HEK293T (cell line): ENCODE data around the gene GPHN.

Experiments used
- CTCF ChIA-PET: fragments of 350-600 bp; formaldehyde crosslinking; extraction: SDS; loops from one replicate; lab custom pipeline; 2021; ENCODE audit warnings: antibody characterized with exemption, inconsistent platforms; lab: Yijun Ruan, JAX
- POLR2A ChIA-PET: fragments of 350-600 bp; formaldehyde crosslinking; extraction: SDS; loops from one replicate; lab custom pipeline; 2020; ENCODE audit warnings: antibody characterized with exemption, inconsistent platforms; lab: Yijun Ruan, JAX
- DNase-seq: peaks from one replicate; pipeline ENCODE4 v3.0.0; 2012; ENCODE audit warnings: mixed read lengths; ENCODE audit errors: extremely low spot score
- ARNT ChIP-seq: fragments of 450-650 bp; IDR thresholded peaks from 2 replicates; pipeline ENCODE4 v1.6.1; 2017; ENCODE audit warnings: mild to moderate bottlenecking
- BHLHE40 ChIP-seq: fragments of 450-650 bp; IDR thresholded peaks from 2 replicates; pipeline ENCODE4 v1.6.1; 2016; ENCODE audit warnings: mild to moderate bottlenecking, moderate library complexity, borderline replicate concordance
- CTBP1 ChIP-seq: fragments of 450-650 bp; IDR thresholded peaks from 2 replicates; pipeline ENCODE4 v1.6.1; 2016; ENCODE audit warnings: borderline replicate concordance
- ELF4 ChIP-seq: fragments of 450-650 bp; IDR thresholded peaks from 2 replicates; pipeline ENCODE4 v1.6.1; 2017; ENCODE audit warnings: antibody characterized with exemption
- FOXA1 ChIP-seq: fragments of 450-650 bp; IDR thresholded peaks from 2 replicates; pipeline ENCODE4 v1.6.1; 2016; ENCODE audit warnings: mild to moderate bottlenecking
- FOXK2 ChIP-seq: fragments of 450-650 bp; IDR thresholded peaks from 2 replicates; pipeline ENCODE4 v1.6.1; 2016; ENCODE audit warnings: mild to moderate bottlenecking
- FOXM1 ChIP-seq: fragments of 450-650 bp; IDR thresholded peaks from 2 replicates; pipeline ENCODE4 v1.6.1; 2017; ENCODE audit warnings: mild to moderate bottlenecking, borderline replicate concordance
- HDGF ChIP-seq: fragments of 450-650 bp; IDR thresholded peaks from 2 replicates; pipeline ENCODE4 v1.6.1; 2017; ENCODE audit warnings: antibody characterized with exemption, borderline replicate concordance
- L3MBTL2 ChIP-seq: fragments of 450-650 bp; conservative IDR thresholded peaks from 2 replicates; pipeline ENCODE4 v1.6.1; 2016; ENCODE audit warnings: mild to moderate bottlenecking
- LEF1 ChIP-seq: fragments of 450-650 bp; IDR thresholded peaks from 2 replicates; pipeline ENCODE4 v1.6.1; 2017; ENCODE audit warnings: mild to moderate bottlenecking, borderline replicate concordance
- NFRKB ChIP-seq: fragments of 450-650 bp; IDR thresholded peaks from 2 replicates; pipeline ENCODE4 v1.6.1; 2016; ENCODE audit warnings: mild to moderate bottlenecking, moderate library complexity
- PKNOX1 ChIP-seq: fragments of 450-650 bp; IDR thresholded peaks from 2 replicates; pipeline ENCODE4 v1.6.1; 2016
- SP1 ChIP-seq: fragments of 450-650 bp; IDR thresholded peaks from 2 replicates; pipeline ENCODE4 v1.6.1; 2017
- SUZ12 ChIP-seq: fragments of 450-650 bp; IDR thresholded peaks from 2 replicates; pipeline ENCODE4 v1.6.1; 2016; ENCODE audit warnings: mild to moderate bottlenecking
- TARDBP ChIP-seq: fragments of 450-650 bp; IDR thresholded peaks from 2 replicates; pipeline ENCODE4 v1.6.1; 2016
- ZNF384 ChIP-seq: fragments of 450-650 bp; IDR thresholded peaks from 2 replicates; pipeline ENCODE4 v1.6.1; 2016

Gene GPHN

GRCh38 chr14:67129768-67130167 is 621.8 kb downstream of the GPHN start:
- POLR2A ChIA-PET: no interaction called here

GRCh38 chr14:67131691-67132090 is 623.7 kb downstream of the GPHN start:
- no peak for DNase-seq
- TF ChIP-seq ZNF384 (no peak), CTBP1 (no peak), PKNOX1 (no peak), NFRKB (no peak)
- CTCF ChIA-PET: no interaction called here
- POLR2A ChIA-PET: interaction anchor here (0.7 kb wide), 1 partner anchor 624 kb away, joined by 3 read pairs; no protein-coding TSS in a partner anchor

More at GRCh38 chr14:67129768-67130167, 621.8 kb downstream of the GPHN start:
- DNase-seq: no peak
- CTCF ChIA-PET: no interaction called here
- no peak for TF ChIP-seq PKNOX1
- no peak for TF ChIP-seq CTBP1
- no peak for TF ChIP-seq FOXA1
- no peak for TF ChIP-seq SP1

GRCh38 chr14:67133144-67133543 is 625.2 kb downstream of the GPHN start:
- no peak for DNase-seq
- TF ChIP-seq BHLHE40: no peak
- TF ChIP-seq LEF1: no peak
- TF ChIP-seq L3MBTL2: no peak
- TF ChIP-seq SUZ12: no peak
- TF ChIP-seq FOXM1: no peak
- no peak for TF ChIP-seq TARDBP
- TF ChIP-seq CTBP1: no peak
- TF ChIP-seq FOXK2: no peak
- TF ChIP-seq HDGF: no peak
- no peak for TF ChIP-seq ARNT
- no peak for TF ChIP-seq SP1
- no peak for TF ChIP-seq PKNOX1
- no peak for TF ChIP-seq ELF4
- ChIA-PET POLR2A (no interaction called here), CTCF (no interaction called here)

- no peak for DNase-seq
- ChIA-PET CTCF (no interaction called here), POLR2A (no interaction called here)
- TF ChIP-seq SUZ12: no peak
- TF ChIP-seq PKNOX1: no peak
- TF ChIP-seq ELF4: no peak
- TF ChIP-seq ZNF384: no peak
- no peak for TF ChIP-seq CTBP1
- no peak for TF ChIP-seq SP1
- TF ChIP-seq LEF1: no peak
- no peak for TF ChIP-seq FOXK2
Observed at GRCh38 chr14:67133595-67134441, 625.9 kb downstream of the GPHN start.

GRCh38 chr14:67137744-67138371 is 629.9 kb downstream of the GPHN start:
- no peak for DNase-seq
- CTCF ChIA-PET: interaction anchor here (0.6 kb wide), 1 partner anchor 18 kb away, joined by 3 read pairs; no protein-coding TSS in a partner anchor

GRCh38 chr14:67140556-67140955 is 632.6 kb downstream of the GPHN start:
- POLR2A ChIA-PET: no interaction called here
- CTCF ChIA-PET: no interaction called here
- no peak for TF ChIP-seq NFRKB
- no peak for TF ChIP-seq ARNT
- TF ChIP-seq FOXK2: no peak
- TF ChIP-seq ELF4: no peak
- TF ChIP-seq PKNOX1: no peak
- no peak for TF ChIP-seq LEF1
- TF ChIP-seq FOXM1: no peak
- TF ChIP-seq L3MBTL2: no peak
- no peak for TF ChIP-seq HDGF
- no peak for TF ChIP-seq BHLHE40
- no peak for TF ChIP-seq ZNF384
- no peak for TF ChIP-seq TARDBP
- no peak for TF ChIP-seq SP1
- no peak for TF ChIP-seq FOXA1
- no peak for DNase-seq

More at GRCh38 chr14:67137744-67138371, 629.9 kb downstream of the GPHN start:
- TF ChIP-seq NFRKB (no peak), BHLHE40 (no peak), FOXA1 (no peak), ZNF384 (no peak), SP1 (no peak), HDGF (no peak), CTBP1 (no peak), ELF4 (no peak), FOXM1 (no peak)
- POLR2A ChIA-PET: no interaction called here
